HepG2 (cell line): ENCODE data around the gene SH3BP2. TPM values are rescaled to one million over a fixed set of nuclear protein-coding genes. Genes with fewer than 3 reads are reported as not detected.

Experiments
- ATAC-seq: fragments of 200-7000 bp; cut with Tn5 transposase; 3 replicates; pipeline ENCODE4 v1.9.1; 2020; ENCODE audit warnings: mild to moderate bottlenecking, moderate library complexity
- BruUV-seq: library from RNA; stranded (reverse); fragments of 400-500 nt; replicated peaks from 2 replicates; lab custom pipeline; 2021; lab: Mats Ljungman, UMichigan
- CTCF ChIA-PET: fragments of 300-600 bp; formaldehyde crosslinking; extraction: SDS; loops from one replicate; lab custom pipeline; 2021; ENCODE audit warnings: low total read pairs, inconsistent platforms, low intra/inter-chr PET ratio; lab: Yijun Ruan, JAX
- POLR2A ChIA-PET: fragments of 350-600 bp; sonication (Branson Sonifier 250); formaldehyde crosslinking; loops from one replicate; lab custom pipeline; 2020; ENCODE audit warnings: antibody characterized with exemption, inconsistent platforms; lab: Yijun Ruan, JAX
- DNase-seq: peaks from one replicate; pipeline ENCODE4 v3.0.0-alpha.2; 2015; ENCODE audit warnings: low spot score
- FAIRE-seq: peaks from 3 replicates; lab custom pipeline; 2011; peaks lifted over from hg19 to GRCh38; lab: Jason Lieb, UNC
- H2AFZ ChIP-seq: one replicate; pipeline ENCODE4 v1.6.1; 2011; ENCODE audit warnings: low read length, inconsistent platforms
- H3K27ac ChIP-seq: fragments of 300-600 bp; 3 replicates; pipeline ENCODE4 v1.8.0; 2011; ENCODE audit warnings: mixed run types, mild to moderate bottlenecking, mixed read lengths, low read length, inconsistent platforms; ENCODE audit not compliant: insufficient read depth; ENCODE audit errors: extremely low read length
- H3K27me3 ChIP-seq, 2 experiments: fragments of 200-600 bp in 1 of 2; 2 replicates in 1 of 2; 3 replicates in 1 of 2; pipeline versions ENCODE4 v1.6.0 to v1.8.0; 2011; ENCODE audit warnings: low read length in 2 of 2, mild to moderate bottlenecking in 2 of 2, moderate library complexity in 2 of 2, inconsistent platforms in 1 of 2; ENCODE audit not compliant: insufficient read depth in 2 of 2, control insufficient read depth in 1 of 2
- H3K36me3 ChIP-seq, 2 experiments: fragments of 200-600 bp in 1 of 2; replicated peaks in 1 of 2; 2 replicates in 1 of 2; 3 replicates in 1 of 2; pipeline versions ENCODE4 v1.5.1 to v1.8.0; 2011; ENCODE audit warnings: low read length in 2 of 2, inconsistent platforms in 1 of 2; ENCODE audit not compliant: insufficient read depth in 2 of 2, control insufficient read depth in 1 of 2
- H3K4me1 ChIP-seq: 2 replicates; pipeline ENCODE4 v1.5.1; 2012; ENCODE audit warnings: low read length, inconsistent platforms; ENCODE audit not compliant: insufficient read depth
- H3K4me2 ChIP-seq: 2 replicates; pipeline ENCODE4 v1.6.0; 2011; ENCODE audit warnings: low read depth, low read length, inconsistent platforms
- H3K4me3 ChIP-seq, 3 experiments: fragments of 200-600 bp in 1 of 3; sonication (generic), shearing (Covaris generic) in 1 of 3; replicated peaks in 1 of 3; 2 replicates each; pipeline ENCODE4 v1.5.1; 2011 to 2016; ENCODE audit warnings: low read length in 3 of 3, inconsistent platforms in 2 of 3, low read depth in 2 of 3, mild to moderate bottlenecking in 2 of 3, control low read depth in 1 of 3, mixed read lengths in 1 of 3; ENCODE audit not compliant: insufficient read depth in 1 of 3
- H3K79me2 ChIP-seq: one replicate; pipeline ENCODE4 v1.6.1; 2011; ENCODE audit warnings: low read length, inconsistent platforms; ENCODE audit not compliant: insufficient read depth
- H3K9ac ChIP-seq: 2 replicates; pipeline ENCODE4 v1.6.0; 2011; ENCODE audit warnings: mild to moderate bottlenecking, low read depth, low read length, inconsistent platforms; ENCODE audit not compliant: insufficient read depth
- H3K9me3 ChIP-seq: 2 replicates; pipeline ENCODE4 v1.5.1; 2012; ENCODE audit warnings: mild to moderate bottlenecking, low read length
- H4K20me1 ChIP-seq: 2 replicates; pipeline ENCODE4 v1.6.0; 2011; ENCODE audit warnings: inconsistent platforms, mild to moderate bottlenecking, low read length, moderate library complexity; ENCODE audit not compliant: insufficient read depth
- ATF1 ChIP-seq: IDR thresholded peaks from 2 replicates; pipeline ENCODE4 v1.6.1; 2016; ENCODE audit warnings: mild to moderate bottlenecking, control low read depth
- FOXC1 ChIP-seq: sonication (generic); formaldehyde crosslinking; IDR thresholded peaks from 2 replicates; pipeline ENCODE4 v1.8.0; 2022; ENCODE audit warnings: mild to moderate bottlenecking, missing genetic modification reagents, borderline replicate concordance
- SNRNP70 ChIP-seq: fragments of 200-400 bp; formaldehyde crosslinking; IDR thresholded peaks from 2 replicates; pipeline ENCODE4 v1.6.1; 2017; ENCODE audit warnings: mild to moderate bottlenecking, low read depth, low read length, moderate library complexity
- ZFP1 ChIP-seq: IDR thresholded peaks from 2 replicates; pipeline ENCODE4 v1.6.1; 2016
- ZFP82 ChIP-seq: sonication (generic); formaldehyde crosslinking; IDR thresholded peaks from 2 replicates; pipeline ENCODE4 v1.5.1; 2020; ENCODE audit warnings: mild to moderate bottlenecking, missing genetic modification reagents, borderline replicate concordance
- ZNF496 ChIP-seq: sonication (generic); formaldehyde crosslinking; IDR thresholded peaks from 2 replicates; pipeline ENCODE4 v1.8.1; 2023; ENCODE audit warnings: mild to moderate bottlenecking, moderate library complexity, missing genetic modification reagents; ENCODE audit not compliant: insufficient replicate concordance
- WGBS: methylation state at CpG from one replicate; pipeline ENCODE4 v1.1.6; 2017; ENCODE audit warnings: low lambda C conversion rate; 5-methylcytosine and 5-hydroxymethylcytosine counted together
- in situ Hi-C: cut with HindIII; loops from 2 replicates; pipeline ENCODE4 v1.10.0; 2017; ENCODE audit warnings: low pct_unique_long_range_greater_than_20kb; ENCODE audit not compliant: extremely low pct_ligation_motif_present
- intact Hi-C: fragments of 100-400 bp; cut with micrococcal nuclease; formaldehyde crosslinking; loops from one replicate; pipeline ENCODE4 v1.10.0; 2022; ENCODE audit not compliant: unreplicated experiment
- polyA plus RNA-seq, 8 experiments: library from polyadenylated mRNA; depleted of rRNA in 3 of 8; stranded (reverse) in 7 of 8; unstranded in 1 of 8; fragments of >200 nt; fragmentation: Illumina TruSeq in 4 of 8; extraction: Trizol in 4 of 8; gene quantifications; 2 replicates each; pipeline versions ENCODE4 v1.2.1 to v1.2.3, GENCODE V29; 2011 to 2016; ENCODE audit warnings: low read depth in 4 of 8, missing spikeins in 1 of 8, mixed read lengths in 1 of 8; ENCODE audit not compliant: insufficient read depth in 1 of 8
- total RNA-seq, 5 experiments: library from RNA; depleted of rRNA; stranded (reverse); fragments of >200 nt; fragmentation: Illumina TruSeq; extraction: Trizol; gene quantifications; 2 replicates each; pipeline ENCODE4 v1.2.3, GENCODE V29; 2016; ENCODE audit warnings: low read depth in 1 of 5
- TF ChIP-seq, protein P1 (sequence below): sonication (generic); formaldehyde crosslinking; IDR thresholded peaks from 2 replicates; pipeline ENCODE4 v1.4.0; 2020; ENCODE audit warnings: missing genetic modification reagents
- TF ChIP-seq, protein P2 (sequence below): sonication (generic); formaldehyde crosslinking; IDR thresholded peaks from 2 replicates; pipeline ENCODE4 v1.5.0; 2020; ENCODE audit warnings: missing genetic modification reagents
- TF ChIP-seq, protein P3 (sequence below): IDR thresholded peaks from 2 replicates; pipeline ENCODE4 v1.6.1; 2012; ENCODE audit warnings: inconsistent platforms
- TF ChIP-seq, protein P4 (sequence below): sonication (generic); formaldehyde crosslinking; IDR thresholded peaks from 2 replicates; pipeline ENCODE4 v1.4.0; 2020; ENCODE audit warnings: missing genetic modification reagents, borderline replicate concordance
- TF ChIP-seq, protein P5 (sequence below): sonication (generic); formaldehyde crosslinking; IDR thresholded peaks from 2 replicates; pipeline ENCODE4 v1.5.1; 2020; ENCODE audit warnings: missing genetic modification reagents, mild to moderate bottlenecking, borderline replicate concordance
- TF ChIP-seq, protein P6 (sequence below): sonication (generic); formaldehyde crosslinking; IDR thresholded peaks from 2 replicates; pipeline ENCODE4 v1.4.0; 2020; ENCODE audit warnings: mild to moderate bottlenecking, low read depth, missing genetic modification reagents

The SH3BP2 gene
- total and polyA plus RNA-seq, 2 of the 13 experiments (the other 11 are each of a cell fraction or from before 2014, with no cell fraction given): 16.9 to 34.5 TPM

DNA sequence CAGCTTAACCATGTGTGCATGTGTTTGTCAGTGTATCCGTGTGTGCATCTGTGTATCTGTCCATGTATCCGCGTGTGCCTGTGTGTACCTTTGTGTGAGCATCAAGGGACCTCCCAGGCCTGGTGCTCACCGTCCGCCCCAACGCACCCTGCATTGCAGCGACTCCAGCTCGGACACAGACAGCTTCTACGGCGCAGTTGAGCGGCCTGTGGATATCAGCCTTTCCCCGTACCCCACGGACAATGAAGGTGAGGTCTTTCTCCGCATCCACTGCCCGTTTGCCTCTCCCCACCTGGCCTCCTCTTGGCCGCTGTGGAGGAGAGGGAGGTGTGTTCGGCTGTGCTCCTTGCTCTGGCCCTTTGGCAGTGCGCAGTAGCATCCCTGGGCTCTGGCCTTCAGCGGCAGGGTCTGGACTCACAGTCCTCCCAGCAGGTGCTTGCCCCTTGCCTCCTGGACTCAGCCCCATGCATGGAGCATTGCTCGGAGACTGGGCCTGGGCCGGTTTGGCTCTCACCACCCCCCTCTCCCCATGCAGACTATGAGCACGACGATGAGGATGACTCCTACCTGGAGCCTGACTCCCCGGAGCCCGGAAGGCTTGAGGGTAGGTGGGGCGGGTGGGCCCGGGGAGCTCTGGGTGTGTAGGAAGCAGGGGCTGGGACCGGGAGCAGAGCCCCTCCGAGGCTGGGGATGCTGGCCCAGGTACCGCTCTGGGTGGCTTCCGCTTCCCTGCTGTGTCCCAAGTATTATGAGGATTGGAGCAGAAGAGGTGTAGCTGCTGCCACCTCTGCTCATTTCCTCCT lies 34.4 kb downstream of the SH3BP2 start:
- POLR2A ChIA-PET: no interaction called here
- no peaks in the 10 kb centered on the region for H3K9me3 ChIP-seq
- no peak overlapping the region for H3K27ac ChIP-seq
- H3K4me3 ChIP-seq: no peak overlapping the region
- no peak for ATAC-seq
- H3K36me3 ChIP-seq: peaks cover 21 to 61% of the 10 kb centered on the region in 2 experiments; a peak in 4 of 5 replicates
- H3K27me3 ChIP-seq: no peaks in the 10 kb centered on the region
- no peak overlapping the region for H2AFZ ChIP-seq
- intact Hi-C loops (no loop called here), in situ Hi-C loops (no loop called here)
- TF ChIP-seq SNRNP70 (no peak), ZFP82 (CRISPR knock-in tag) (no peak), ZNF496 (CRISPR knock-in tag) (no peak), FOXC1 (CRISPR knock-in tag) (no peak), ZFP1 (no peak), ATF1 (CRISPR knock-in tag) (no peak)
- TF ChIP-seq, protein P1, sequence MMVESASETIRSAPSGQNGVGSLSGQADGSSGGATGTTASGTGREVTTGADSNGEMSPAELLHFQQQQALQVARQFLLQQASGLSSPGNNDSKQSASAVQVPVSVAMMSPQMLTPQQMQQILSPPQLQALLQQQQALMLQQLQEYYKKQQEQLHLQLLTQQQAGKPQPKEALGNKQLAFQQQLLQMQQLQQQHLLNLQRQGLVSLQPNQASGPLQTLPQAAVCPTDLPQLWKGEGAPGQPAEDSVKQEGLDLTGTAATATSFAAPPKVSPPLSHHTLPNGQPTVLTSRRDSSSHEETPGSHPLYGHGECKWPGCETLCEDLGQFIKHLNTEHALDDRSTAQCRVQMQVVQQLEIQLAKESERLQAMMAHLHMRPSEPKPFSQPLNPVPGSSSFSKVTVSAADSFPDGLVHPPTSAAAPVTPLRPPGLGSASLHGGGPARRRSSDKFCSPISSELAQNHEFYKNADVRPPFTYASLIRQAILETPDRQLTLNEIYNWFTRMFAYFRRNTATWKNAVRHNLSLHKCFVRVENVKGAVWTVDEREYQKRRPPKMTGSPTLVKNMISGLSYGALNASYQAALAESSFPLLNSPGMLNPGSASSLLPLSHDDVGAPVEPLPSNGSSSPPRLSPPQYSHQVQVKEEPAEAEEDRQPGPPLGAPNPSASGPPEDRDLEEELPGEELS (CRISPR knock-in tag): no peak
- TF ChIP-seq, protein P2, sequence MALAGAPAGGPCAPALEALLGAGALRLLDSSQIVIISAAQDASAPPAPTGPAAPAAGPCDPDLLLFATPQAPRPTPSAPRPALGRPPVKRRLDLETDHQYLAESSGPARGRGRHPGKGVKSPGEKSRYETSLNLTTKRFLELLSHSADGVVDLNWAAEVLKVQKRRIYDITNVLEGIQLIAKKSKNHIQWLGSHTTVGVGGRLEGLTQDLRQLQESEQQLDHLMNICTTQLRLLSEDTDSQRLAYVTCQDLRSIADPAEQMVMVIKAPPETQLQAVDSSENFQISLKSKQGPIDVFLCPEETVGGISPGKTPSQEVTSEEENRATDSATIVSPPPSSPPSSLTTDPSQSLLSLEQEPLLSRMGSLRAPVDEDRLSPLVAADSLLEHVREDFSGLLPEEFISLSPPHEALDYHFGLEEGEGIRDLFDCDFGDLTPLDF (CRISPR knock-in tag): no peak
- TF ChIP-seq, protein P3, sequence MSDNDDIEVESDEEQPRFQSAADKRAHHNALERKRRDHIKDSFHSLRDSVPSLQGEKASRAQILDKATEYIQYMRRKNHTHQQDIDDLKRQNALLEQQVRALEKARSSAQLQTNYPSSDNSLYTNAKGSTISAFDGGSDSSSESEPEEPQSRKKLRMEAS: no peak
- TF ChIP-seq, protein P4, sequence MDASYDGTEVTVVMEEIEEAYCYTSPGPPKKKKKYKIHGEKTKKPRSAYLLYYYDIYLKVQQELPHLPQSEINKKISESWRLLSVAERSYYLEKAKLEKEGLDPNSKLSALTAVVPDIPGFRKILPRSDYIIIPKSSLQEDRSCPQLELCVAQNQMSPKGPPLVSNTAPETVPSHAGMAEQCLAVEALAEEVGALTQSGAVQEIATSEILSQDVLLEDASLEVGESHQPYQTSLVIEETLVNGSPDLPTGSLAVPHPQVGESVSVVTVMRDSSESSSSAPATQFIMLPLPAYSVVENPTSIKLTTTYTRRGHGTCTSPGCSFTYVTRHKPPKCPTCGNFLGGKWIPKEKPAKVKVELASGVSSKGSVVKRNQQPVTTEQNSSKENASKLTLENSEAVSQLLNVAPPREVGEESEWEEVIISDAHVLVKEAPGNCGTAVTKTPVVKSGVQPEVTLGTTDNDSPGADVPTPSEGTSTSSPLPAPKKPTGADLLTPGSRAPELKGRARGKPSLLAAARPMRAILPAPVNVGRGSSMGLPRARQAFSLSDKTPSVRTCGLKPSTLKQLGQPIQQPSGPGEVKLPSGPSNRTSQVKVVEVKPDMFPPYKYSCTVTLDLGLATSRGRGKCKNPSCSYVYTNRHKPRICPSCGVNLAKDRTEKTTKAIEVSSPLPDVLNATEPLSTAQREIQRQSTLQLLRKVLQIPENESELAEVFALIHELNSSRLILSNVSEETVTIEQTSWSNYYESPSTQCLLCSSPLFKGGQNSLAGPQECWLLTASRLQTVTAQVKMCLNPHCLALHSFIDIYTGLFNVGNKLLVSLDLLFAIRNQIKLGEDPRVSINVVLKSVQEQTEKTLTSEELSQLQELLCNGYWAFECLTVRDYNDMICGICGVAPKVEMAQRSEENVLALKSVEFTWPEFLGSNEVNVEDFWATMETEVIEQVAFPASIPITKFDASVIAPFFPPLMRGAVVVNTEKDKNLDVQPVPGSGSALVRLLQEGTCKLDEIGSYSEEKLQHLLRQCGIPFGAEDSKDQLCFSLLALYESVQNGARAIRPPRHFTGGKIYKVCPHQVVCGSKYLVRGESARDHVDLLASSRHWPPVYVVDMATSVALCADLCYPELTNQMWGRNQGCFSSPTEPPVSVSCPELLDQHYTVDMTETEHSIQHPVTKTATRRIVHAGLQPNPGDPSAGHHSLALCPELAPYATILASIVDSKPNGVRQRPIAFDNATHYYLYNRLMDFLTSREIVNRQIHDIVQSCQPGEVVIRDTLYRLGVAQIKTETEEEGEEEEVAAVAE (CRISPR knock-in tag): no peak
- TF ChIP-seq, protein P5, sequence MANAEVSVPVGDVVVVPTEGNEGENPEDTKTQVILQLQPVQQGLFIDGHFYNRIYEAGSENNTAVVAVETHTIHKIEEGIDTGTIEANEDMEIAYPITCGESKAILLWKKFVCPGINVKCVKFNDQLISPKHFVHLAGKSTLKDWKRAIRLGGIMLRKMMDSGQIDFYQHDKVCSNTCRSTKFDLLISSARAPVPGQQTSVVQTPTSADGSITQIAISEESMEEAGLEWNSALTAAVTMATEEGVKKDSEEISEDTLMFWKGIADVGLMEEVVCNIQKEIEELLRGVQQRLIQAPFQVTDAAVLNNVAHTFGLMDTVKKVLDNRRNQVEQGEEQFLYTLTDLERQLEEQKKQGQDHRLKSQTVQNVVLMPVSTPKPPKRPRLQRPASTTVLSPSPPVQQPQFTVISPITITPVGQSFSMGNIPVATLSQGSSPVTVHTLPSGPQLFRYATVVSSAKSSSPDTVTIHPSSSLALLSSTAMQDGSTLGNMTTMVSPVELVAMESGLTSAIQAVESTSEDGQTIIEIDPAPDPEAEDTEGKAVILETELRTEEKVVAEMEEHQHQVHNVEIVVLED (CRISPR knock-in tag): no peak
- TF ChIP-seq, protein P6, sequence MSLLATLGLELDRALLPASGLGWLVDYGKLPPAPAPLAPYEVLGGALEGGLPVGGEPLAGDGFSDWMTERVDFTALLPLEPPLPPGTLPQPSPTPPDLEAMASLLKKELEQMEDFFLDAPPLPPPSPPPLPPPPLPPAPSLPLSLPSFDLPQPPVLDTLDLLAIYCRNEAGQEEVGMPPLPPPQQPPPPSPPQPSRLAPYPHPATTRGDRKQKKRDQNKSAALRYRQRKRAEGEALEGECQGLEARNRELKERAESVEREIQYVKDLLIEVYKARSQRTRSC: no peak
- no peak for DNase-seq
- H3K79me2 ChIP-seq: no peaks in the 10 kb centered on the region
- 97% methylated on average over 23 of the region's 31 CpGs for WGBS
- CTCF ChIA-PET: no interaction called here
- FAIRE-seq: no peak
- H3K9ac ChIP-seq: no peak overlapping the region
- no peaks in the 10 kb centered on the region for H4K20me1 ChIP-seq
- H3K4me1 ChIP-seq: no peaks in the 10 kb centered on the region
- BruUV-seq: no TSS peak
- H3K4me2 ChIP-seq: no peak overlapping the region
